Jurkat, Clone E6-1 (cell line): Measurements from ENCODE around the gene LTBP1.
A peak's percentile ranks its signal among the peaks of the same experiment; 100 is the strongest.

Source experiments
- DNase-seq: peaks from one replicate; pipeline ENCODE4 v3.0.0-alpha.2; 2011; ENCODE audit warnings: low read depth, low spot score
- H3K4me3 ChIP-seq: 2 replicates; pipeline ENCODE4 v1.5.1; 2011; ENCODE audit warnings: mild to moderate bottlenecking, low read length, control low read depth, moderate library complexity

Gene LTBP1

DNA sequence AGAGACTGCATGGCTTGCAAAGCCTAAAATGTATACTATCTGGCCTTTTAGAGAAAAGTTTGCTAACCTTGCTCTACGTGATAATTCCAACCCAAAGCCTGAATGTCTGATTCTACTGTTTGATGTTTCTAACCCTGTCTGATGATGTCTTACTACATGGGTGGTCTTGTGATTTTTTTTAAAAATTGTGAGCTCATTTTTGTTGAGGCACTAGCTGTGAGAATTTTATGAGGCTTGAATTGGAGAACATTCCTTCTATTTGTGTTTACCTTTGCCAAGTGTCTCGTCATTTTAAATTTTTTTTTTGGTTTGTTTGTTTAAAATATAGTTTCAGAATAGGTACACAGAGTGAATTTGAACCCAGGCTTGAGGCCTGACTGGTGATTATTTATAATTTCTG, 15.2 kb upstream of the LTBP1 start:
- H3K4me3 ChIP-seq, result no peak overlapping the region
- DNase-seq, result no peak

DNA sequence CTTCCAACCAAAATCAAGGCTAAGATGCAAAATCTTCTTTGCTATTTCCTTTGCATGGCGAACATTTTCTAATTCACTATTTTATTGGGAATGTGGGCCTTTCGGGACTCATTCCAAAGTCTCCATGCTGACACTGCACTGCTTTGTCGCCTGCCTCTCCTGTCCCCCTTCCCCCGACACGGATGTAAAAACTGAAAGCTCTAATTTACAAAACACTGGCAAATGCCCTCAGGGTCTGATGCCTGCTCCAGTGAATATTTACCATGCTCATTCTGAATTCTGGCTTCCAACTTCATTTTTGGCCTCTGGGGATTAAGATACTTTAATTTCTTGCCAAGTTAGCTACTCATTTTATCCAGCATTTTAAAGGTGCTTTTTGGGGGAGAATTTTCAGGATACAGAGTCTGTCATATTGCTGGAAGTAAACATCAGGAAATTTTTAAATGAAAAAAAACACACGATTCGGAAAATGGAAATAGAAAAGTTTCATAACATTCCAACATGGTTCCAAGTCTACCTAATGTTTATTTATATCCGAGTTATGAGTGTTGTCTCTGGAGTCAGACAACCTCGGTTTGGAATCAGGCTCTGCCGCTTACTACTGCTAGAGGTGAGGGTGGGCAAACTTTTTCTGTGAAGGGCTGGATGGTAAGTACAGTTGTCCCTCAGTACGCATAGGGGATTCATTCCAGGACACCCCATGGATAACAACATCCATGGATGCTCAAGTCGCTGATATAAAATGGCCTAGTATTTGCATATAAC, 14.6 kb upstream of the LTBP1 start:
- DNase-seq, result no peak
- H3K4me3 ChIP-seq, result no peak overlapping the region

DNA sequence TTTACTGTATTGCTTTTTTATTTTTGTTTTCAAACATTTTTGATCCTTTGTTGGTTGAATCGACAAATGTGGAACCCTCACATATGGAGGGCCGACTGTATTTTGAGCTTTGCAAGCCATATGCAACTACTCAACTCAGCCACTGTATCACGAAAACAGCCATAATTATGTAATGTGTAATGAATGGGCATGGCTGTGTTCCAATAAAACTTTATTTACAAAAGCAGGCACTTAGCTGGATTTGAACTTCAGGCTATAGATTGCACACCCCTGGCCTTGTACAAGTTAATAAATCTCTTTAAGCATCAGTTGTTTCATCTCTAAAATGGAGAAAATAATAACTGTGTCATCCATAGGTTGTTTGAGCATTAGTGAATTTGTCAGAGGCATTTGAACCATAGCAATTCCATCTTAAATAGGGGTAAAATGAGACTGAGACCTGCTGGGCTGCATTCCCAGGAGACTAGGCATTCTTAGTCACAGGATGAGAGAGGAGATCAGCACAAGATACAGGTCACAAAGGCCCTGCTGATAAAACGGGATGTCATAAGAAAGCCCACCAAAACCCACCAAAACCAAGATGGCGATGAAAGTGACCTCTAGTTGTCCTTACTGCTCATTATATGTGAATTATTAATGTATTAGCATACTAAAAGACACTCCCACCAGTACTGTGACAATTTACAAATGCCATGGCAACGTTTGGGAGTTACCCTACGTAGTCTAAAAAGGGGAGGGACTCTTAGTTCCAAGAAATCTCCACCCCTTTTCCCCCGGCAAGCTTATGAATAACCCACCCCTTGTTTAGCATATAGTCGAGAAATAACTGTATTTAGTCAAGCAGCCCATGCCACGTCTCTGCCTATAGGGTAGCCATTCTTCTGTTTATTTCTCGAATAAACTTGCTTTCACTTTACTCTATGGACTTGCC, 13.7 kb upstream of the LTBP1 start:
- no peak overlapping the region for H3K4me3 ChIP-seq
- no peak for DNase-seq

DNA sequence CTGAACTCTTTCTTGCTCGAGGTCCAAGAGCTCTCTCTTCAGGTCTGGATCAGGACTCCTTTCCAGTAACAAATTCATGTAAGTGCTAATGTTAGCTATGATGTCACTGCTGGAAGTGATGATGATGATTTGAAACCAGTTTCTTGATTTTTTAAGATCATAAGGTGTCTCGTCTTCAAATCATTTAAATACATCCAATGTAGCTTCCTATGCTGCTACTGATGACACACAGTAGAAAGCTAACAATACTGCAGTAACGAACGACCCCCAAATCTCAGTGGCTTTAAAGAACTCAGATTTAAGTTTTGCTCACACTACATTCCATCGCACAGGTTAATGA, 13.0 kb upstream of the LTBP1 start:
- no peak overlapping the region for H3K4me3 ChIP-seq
- DNase-seq, result no peak

DNA sequence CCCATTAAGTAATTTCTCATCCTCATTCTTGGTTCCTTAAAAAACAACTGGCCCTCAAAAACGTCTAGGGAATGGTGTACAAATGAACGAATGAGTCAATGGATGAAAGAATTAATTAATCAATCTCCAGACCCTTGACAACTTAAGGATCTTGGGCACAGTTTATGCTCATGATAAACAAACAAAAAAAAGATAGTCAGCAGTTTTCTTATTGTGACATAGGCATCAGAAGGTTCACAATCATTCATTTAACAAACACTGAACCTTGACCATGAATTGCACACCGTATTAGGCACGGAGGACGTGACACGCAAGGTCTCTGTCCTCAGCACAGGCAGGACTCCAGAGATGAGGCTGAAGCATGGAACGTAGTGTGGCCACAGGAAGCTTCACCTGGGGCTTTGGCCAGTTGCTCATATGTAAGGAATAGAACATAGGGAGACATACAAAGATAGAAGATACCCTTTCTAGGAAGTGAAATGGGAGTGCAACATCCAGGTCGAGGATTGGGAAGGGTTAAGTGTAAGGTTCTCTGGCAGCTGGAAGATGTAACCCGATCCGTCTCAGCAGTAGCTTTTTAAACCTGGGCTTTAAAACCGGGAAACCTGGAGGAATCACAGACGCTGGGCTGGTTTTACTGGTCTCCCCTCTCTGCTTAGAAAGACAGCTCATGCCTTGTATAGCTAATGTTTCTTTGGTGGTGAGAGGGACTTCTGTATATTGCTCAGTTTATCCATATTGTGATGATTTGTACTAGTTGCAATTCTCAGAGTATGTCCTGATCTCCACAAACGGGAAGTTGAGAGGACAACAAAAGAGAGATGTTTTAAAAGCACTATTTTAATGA, 8.9 kb upstream of the LTBP1 start:
- H3K4me3 ChIP-seq, result no peak overlapping the region
- no peak for DNase-seq

DNA sequence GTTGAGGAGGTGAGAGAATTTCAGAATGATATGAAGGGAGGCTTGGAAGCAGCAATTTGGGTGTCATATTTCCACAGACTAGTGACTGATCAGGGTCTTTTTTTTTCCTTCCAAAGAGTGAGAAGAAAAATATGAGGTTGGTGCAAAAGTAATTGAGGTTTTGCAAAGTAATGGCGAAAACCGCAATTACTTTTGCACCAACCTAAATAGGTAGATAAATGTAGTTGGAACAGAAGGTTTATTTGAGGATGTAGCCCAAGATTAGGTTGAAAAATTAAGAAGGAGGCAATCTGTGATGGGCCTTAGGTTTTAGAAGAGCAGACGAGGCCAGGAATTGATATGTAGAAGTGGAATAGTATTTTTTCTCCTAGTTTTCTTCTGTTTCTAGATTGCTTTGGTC, 7.8 kb upstream of the LTBP1 start:
- no peak overlapping the region for H3K4me3 ChIP-seq
- no peak for DNase-seq

DNA sequence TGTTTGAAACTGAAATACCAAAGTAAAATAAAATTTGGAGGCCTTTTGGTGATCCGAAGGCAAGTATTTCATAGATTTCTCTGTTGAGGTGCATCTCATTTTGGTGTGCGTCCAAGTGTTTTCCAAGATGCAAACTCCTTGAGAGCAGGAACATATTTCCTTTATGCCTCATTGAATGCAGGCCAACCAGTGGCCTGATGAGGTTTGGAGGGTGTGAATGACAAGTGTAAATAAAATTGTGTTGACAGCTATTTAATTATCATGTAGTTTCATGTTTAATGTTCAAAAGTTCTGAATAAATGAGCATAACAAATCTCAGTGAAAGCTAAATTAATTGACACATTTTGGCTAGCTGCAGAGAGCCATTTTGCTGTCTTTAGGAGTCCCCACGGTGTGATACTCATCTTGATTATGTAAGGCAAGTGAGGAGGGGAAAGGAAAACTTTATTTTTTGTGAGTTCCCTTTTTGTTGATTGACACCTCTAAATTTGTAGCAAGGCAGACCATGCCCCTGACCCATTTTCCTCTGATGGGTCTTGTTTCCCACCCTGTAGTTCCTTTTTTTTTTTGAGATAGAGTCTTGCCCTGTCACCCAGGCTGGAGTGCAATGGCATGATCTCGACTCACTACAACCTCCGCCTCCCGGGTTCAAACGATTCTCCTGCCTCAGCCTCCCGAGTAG, 6.3 kb upstream of the LTBP1 start:
- no peak overlapping the region for H3K4me3 ChIP-seq
- no peak for DNase-seq

DNA sequence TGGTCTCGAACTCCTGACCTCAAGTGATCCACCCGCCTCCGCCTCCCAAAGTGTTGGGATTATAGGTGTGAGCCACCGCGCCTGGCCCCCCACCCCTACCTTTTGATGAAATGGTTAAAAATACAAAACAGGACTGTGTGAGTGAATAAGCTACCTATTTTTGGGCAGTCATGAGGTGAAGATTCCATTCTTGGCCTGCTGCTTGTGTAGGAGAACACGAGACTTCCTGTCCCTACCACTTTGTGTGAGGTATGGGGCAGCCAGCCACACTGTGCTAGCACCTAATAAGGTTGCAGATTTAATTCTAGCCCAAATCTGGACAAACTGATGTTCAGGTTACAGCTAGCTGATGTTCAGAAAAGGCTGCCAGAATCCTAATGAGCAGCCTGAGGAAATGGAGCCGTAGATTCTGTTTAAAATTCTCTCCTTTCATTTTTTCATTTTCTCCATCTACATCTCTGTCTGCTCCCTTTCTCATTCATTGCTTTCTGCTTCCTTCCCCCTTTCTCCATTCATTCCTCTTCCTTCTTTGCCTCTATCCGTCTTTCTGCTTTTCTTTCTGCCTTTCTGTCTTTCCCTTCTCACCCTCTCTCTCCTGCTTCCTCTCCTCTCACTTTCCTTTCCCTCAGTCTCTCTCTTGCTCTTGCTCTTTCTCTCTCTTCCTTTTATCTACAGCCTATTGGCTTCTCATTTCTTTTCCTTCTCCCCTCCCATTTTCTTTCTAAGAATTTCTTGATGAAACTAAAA, 4.6 kb upstream of the LTBP1 start:
- DNase-seq, result no peak
- no peak overlapping the region for H3K4me3 ChIP-seq

DNA sequence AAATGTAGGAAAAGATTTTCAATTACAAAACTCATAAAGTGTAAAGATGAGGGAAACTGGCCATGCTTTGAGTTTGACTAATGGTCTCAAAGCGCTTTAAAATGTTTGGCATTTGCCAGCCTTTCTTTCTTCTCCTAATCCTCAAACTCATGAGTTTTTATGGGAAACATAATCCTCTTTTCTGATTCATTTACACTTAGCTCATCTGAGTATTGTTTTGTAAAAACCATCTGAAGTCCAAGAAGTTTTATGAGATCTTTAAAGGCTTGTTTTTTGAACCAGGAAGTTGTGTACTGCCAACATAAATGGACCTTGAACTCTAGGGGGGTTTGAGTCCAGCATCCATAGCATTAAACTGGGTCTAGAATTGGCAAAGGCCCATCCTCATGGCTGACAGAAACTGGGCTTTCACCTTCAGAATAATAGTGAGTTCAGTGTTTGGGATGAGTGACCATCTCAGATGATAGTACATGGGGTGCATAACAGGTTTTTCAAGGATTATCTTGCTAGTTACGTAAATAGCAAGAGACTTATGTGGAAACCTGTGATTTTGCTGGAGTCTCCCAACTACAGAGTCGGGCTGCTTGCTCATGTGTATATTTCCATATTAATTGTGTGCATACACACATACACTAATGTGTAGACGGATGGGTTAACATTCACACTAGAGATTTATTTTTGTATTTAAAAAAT, 3.8 kb upstream of the LTBP1 start:
- no peak overlapping the region for H3K4me3 ChIP-seq
- no peak for DNase-seq

DNA sequence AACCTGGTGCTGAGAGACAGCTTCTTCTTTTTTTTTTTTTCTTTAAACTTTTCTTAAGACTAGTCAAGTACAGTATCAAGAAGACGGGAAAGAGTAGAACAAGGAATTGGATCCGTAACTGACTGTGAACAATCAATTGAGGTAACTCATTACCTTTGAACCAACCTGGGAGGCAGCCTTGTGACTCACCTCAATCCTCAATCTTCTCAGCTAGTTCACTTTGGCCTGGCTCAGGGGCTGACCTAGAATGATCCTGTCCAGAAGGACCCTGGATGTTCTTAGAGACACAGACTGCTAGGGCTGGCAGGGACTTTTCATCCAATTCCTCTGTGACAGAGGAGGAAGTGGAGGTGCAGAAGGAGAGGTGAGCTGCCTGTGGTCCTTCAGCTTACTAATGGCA, 1.5 kb upstream of the LTBP1 start:
- DNase-seq, result no peak
- H3K4me3 ChIP-seq, result no peak overlapping the region

DNA sequence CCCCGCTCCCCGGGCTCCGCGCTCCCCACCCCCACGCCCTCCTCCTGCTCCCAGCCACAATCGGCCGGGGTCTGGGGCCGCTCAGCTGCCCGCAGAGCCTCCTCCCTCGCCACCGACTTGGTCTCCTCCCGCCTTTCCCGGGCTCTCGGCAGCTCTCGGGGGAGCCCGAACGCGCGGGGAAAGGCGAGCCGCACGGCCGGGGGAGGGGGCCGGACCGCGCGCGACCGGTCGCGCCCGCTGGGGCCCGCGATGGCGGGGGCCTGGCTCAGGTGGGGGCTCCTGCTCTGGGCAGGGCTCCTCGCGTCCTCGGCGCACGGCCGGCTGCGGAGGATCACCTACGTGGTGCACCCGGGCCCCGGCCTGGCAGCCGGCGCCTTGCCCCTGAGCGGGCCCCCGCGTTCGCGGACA, 327 bp downstream of the LTBP1 start:
- no peak for DNase-seq
- H3K4me3 ChIP-seq, result peak overlapping the region; percentile 53

DNA sequence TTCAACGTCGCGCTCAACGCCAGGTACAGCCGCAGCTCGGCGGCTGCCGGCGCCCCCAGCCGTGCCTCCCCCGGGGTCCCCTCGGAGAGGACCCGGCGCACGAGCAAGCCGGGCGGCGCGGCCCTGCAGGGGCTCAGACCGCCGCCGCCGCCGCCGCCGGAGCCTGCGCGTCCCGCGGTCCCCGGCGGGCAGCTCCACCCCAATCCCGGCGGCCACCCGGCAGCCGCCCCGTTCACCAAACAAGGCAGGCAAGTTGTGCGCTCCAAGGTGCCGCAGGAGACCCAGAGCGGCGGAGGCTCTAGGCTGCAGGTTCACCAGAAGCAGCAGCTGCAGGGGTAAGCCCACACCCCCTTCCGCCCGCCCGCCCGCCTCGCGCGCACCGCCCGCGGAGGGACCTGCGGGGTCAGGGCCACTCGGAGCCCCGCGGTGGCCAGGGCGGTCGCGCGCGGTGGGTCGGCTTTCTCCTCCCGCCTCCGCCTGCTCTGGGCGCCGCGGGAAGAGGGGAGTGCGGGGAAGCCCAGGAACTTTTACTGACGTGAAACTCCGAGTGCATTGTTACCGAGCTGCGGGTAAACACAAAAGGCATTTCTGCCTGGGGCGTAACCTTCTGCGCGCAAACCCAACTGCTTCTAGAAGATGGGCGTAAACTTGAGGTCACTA, 861 bp downstream of the LTBP1 start:
- peak; percentile 17 for DNase-seq
- peak overlapping the region; percentile 53 for H3K4me3 ChIP-seq

DNA sequence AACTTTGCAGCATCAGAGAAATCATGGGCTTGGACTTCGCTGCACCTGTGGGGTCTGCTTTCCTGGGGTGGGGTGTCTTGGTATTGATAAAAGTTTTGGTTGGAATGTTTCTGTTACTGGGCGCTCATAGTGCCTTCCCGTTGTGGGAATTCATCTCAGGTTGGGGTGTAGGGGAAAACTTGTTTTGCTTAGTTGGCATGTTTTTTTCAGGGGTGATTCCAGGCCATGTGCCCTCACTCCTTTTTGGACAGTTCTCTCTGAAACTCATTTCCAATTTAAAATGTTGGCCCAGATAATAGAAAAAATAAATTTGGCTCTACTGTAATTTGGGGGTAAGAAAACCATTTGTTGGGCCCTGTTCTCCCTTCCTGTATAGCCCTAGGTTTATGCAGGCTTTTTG, 1.5 kb downstream of the LTBP1 start:
- DNase-seq, result no peak
- peak overlapping the region; percentile 53; the same call in 1 of the 2 replicates for H3K4me3 ChIP-seq

DNA sequence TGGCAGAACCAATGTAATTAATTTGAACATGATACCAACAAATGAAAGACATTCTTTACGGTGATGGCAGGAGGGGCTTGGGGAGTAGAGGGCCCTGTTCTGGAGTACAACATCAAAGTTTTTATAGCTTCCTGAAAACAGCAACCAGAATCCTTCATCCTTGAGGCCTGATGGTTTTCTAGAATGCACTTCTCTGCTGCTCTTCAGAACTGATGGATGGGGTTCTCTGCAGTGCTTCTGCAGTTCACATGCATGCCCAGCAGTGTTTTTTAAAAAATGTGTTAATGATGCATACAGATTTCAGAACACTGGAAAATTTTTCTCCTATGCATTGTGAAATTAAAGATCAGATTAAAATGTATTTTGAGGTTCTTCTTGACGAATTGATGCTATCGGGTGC, 2.5 kb downstream of the LTBP1 start:
- H3K4me3 ChIP-seq, result no peak overlapping the region
- DNase-seq, result no peak

DNA sequence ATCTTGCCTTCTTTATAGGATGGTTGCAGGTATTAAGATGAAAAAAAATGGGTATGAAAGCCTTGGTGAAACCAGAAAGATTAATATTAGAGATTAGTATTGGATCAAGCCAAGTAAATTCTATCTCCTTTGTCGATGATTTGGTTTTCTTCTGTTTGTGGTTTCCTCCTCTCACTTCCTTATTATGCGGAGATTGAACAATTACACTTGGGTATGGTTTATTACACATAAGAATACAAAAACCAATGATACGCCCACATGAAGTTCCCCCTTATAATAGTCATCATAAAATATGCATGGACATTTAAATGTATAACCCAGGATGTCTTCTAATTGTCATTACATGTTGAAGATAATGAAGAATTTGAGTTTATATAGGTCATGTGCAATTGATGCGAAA, 4.9 kb downstream of the LTBP1 start:
- no peak overlapping the region for H3K4me3 ChIP-seq
- DNase-seq, result no peak

DNA sequence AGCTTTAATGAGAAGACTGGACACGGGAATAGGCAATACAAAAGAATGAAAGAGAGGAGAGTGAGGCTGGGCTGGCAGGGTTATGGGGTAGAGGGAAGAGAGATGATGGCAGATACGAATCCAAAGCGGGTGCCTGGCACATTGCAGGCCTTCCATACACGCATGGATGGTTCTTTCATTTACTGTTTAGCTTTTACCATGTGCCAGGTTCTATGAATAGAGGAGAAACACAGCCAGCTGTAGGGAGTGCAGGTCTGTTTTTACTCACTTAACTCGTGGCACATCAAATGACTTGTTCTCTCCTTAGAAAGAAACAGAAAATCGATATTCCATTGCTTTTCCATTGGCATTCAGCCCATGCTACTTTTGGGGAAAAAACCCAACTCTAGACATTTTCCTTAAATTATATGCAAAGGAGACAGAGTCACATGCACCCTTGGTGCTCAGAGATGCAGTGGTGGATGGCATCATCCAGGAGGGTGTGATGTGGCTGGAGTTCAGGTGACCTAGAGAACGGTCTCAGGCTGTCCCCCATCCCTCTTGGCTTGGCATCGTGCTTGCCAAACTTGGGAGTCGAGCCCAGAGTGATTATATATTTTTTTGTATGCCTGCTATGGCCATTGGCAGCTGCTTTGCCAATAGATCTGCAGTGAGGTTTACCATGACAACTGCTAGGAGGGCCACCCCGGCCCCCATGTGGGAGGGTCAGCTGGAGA, 6.2 kb downstream of the LTBP1 start:
- no peak for DNase-seq
- H3K4me3 ChIP-seq, result no peak overlapping the region

DNA sequence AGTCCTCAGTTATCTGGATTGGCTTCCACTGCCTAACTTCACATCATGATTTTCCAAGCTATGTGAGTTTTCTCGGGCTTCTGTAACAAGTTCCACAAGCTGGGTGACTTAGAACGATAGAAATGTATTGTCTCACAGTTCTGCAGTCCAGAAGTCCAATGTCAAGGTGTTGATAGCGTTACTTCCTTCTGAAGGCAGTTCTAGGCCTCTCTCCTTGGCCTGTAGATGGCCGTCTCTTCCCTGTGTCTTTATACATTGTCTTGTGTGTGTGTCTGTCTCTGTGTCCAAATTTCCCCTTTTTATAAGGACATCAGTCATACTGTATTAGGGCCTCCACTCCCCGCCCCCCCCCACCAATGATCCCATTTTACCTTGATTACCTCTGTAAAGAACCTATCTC, 7.5 kb downstream of the LTBP1 start:
- no peak overlapping the region for H3K4me3 ChIP-seq
- DNase-seq, result no peak
